DMS79 treated with DMSO at 0.1 percent for 48 hours (cell line): ENCODE data around the gene PCDHA9.
"Not testable (repeated sequence)": the region's sequence is repeated elsewhere in the genome, so short reads cannot be mapped to it uniquely, and the experiment has no call there.

Experiments used
- DNase-seq: peaks from one replicate; lab custom pipeline; 2025; lab: John Stamatoyannopoulos, UW

The PCDHA9 gene

GRCh38 chr5:140848139-140849102, at the start of gene PCDHA9:
Gene PCDHA9 (plus strand): TSS chr5:140848382. CDS start chr5:140848496, 114 bp downstream.
- not testable (repeated sequence) for DNase-seq

DNA sequence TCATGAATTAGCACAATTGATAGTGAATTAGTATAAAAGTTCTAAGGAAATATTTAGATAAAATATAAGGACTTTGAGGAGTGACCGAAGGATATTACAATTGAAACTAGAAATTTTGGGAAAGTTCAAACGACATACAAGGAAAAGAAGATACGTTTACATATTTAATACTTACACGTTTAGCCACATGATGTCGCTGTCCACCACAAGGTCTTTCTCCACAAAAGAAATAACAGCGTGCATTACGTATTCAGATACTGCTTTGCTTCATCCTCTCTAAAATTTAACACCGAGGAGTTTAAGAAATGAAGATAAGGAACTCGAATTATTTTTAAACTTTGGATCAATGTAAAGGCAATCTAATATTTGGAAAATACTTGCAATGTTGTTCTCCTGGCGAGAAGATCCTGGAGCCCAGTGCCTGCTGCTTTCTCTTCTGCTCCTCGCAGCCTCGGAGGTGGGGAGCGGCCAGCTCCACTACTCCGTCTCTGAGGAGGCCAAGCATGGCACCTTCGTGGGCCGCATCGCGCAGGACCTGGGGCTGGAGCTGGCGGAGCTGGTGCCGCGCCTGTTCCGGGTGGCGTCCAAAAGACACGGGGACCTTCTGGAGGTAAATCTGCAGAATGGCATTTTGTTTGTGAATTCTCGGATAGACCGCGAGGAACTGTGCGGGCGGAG, 47.2 kb upstream of the PCDHA9 start, which contains the start of gene PCDHA3:
Gene PCDHA3, plus strand, starts transcription at position 242 of the 678 bp plus-strand sequence.
- no peak for DNase-seq

DNA sequence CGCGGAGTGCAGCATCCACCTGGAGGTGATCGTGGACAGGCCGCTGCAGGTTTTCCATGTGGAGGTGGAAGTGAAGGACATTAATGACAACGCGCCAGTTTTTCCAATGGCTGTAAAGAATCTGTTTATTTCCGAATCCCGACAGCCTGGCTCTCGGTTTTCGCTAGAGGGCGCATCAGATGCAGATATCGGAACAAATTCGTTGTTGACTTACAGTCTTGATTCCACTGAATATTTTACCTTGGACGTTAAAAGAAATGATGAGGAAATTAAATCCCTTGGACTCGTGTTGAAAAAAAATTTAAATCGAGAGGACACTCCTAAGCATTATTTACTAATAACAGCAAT, 46.7 kb upstream of the PCDHA9 start:
- DNase-seq: no peak

GRCh38 chr5:140802381-140802780, 45.8 kb upstream of the PCDHA9 start:
- DNase-seq: not testable (repeated sequence)

- no peak for DNase-seq
These were observed 45.4 kb upstream of the PCDHA9 start for GRCh38 chr5:140802781-140803271.

DNA sequence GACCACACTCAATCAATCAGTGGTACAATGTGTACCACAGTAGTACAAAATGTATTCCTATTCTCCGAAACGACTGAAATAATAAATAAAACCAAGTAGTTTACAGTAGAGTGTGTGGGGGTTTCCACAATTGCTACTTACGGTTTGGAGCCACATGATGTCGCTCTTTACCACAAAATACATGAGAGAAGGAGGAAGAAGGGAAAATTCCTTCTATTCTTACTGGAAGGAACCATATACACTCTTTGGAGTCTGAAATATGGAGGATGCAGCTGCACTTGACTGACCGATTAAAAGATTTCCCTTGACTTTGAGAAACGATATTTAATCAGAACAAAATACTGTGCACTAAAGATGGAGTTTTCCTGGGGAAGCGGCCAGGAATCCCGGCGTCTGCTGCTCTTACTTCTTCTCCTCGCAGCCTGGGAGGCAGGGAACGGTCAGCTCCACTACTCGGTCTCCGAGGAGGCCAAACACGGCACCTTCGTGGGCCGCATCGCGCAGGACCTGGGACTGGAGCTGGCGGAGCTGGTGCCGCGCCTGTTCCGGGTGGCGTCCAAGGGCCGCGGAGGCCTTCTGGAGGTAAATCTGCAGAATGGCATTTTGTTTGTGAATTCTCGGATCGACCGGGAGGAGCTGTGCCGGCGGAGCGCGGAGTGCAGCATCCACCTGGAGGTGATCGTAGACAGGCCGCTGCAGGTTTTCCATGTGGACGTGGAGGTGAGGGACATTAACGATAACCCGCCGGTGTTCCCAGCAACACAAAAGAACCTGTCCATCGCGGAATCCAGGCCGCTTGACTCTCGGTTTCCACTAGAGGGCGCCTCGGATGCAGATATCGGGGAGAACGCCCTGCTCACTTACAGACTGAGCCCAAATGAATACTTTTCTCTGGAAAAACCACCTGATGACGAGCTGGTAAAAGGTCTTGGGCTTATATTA, 41.1 kb upstream of the PCDHA9 start, which contains the start of gene PCDHA4:
Gene PCDHA4, plus strand, starts transcription at position 235 of the 942 bp plus-strand sequence.
- DNase-seq: no peak

DNA sequence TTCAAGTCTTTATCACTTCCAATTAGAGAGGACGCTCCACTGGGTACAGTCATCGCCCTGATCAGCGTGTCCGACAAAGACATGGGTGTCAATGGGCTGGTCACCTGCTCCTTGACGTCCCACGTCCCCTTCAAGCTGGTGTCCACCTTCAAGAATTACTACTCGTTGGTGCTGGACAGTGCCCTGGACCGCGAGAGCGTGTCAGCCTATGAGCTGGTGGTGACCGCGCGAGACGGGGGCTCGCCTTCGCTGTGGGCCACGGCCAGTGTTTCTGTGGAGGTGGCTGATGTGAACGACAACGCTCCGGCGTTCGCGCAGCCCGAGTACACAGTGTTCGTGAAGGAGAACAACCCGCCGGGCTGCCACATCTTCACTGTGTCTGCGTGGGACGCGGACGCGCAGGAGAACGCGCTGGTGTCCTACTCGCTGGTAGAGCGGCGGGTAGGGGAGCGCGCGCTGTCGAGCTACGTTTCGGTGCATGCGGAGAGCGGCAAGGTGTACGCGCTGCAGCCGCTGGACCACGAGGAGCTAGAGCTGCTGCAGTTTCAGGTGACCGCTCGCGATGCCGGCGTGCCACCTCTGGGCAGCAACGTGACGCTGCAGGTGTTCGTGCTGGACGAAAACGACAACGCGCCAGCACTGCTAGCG, 39.8 kb upstream of the PCDHA9 start:
- not testable (repeated sequence) for DNase-seq

DNA sequence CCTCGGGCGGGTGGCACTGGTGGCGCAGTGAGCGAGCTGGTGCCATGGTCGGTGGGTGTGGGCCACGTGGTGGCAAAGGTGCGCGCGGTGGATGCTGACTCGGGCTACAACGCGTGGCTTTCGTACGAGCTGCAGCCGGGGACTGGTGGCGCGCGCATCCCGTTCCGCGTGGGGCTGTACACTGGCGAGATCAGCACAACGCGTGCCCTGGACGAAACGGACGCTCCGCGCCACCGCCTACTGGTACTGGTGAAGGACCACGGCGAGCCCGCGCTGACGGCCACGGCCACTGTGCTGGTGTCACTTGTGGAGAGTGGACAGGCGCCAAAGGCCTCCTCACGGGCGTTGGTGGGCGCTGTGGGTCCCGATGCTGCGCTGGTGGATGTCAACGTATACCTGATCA, 39.3 kb upstream of the PCDHA9 start:
- no peak for DNase-seq

GRCh38 chr5:140821375-140822280, 26.6 kb upstream of the PCDHA9 start, which contains the start of gene PCDHA5:
Gene PCDHA5 (plus strand): TSS chr5:140821613.
- no peak for DNase-seq

GRCh38 chr5:140822281-140822629, 25.9 kb upstream of the PCDHA9 start:
- no peak for DNase-seq

GRCh38 chr5:140822969-140823368, 25.2 kb upstream of the PCDHA9 start:
- not testable (repeated sequence) for DNase-seq

- DNase-seq: no peak
These were observed 24.7 kb upstream of the PCDHA9 start for GRCh38 chr5:140823475-140823874.

GRCh38 chr5:140827704-140828361, 20.3 kb upstream of the PCDHA9 start, which contains the start of gene PCDHA6:
Gene PCDHA6 (plus strand): TSS chr5:140827960. CDS start chr5:140828092, 132 bp downstream.
- no peak for DNase-seq

DNA sequence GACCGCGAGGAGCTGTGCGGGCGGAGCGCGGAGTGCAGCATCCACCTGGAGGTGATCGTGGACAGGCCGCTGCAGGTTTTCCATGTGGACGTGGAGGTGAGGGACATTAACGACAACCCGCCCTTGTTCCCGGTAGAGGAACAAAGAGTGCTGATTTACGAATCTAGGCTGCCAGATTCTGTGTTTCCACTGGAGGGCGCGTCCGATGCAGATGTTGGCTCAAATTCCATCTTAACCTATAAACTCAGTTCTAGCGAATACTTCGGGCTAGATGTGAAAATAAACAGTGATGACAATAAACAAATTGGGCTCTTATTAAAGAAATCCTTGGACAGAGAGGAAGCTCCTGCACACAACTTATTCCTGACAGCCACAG, 19.8 kb upstream of the PCDHA9 start:
- DNase-seq: no peak

DNA sequence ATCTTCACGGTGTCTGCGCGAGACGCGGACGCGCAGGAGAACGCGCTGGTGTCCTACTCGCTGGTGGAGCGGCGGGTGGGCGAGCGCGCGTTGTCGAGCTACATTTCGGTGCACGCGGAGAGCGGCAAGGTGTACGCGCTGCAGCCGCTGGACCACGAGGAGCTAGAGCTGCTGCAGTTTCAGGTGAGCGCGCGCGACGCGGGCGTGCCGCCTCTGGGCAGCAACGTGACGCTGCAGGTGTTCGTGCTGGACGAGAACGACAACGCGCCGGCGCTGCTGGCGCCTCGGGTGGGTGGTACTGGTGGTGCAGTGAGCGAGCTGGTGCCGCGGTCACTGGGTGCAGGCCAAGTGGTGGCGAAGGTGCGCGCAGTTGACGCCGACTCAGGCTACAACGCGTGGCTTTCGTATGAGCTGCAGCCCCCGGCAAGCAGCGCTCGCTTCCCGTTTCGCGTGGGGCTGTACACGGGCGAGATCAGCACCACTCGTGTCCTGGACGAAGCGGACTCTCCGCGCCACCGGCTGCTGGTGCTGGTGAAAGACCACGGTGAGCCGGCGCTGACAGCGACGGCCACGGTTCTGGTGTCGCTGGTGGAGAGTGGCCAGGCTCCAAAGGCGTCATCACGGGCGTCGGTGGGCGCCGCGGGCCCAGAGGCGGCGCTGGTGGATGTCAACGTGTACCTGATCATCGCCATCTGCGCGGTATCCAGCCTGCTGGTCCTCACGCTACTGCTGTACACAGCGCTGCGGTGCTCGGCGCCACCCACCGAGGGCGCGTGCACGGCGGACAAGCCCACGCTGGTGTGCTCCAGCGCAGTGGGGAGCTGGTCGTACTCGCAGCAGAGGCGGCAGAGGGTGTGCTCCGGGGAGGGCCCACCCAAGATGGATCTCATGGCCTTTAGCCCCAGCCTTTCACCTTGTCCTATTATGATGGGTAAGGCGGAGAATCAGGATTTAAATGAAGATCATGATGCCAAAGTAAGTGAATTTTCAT, 18.4 kb upstream of the PCDHA9 start:
- not testable (repeated sequence) for DNase-seq

DNA sequence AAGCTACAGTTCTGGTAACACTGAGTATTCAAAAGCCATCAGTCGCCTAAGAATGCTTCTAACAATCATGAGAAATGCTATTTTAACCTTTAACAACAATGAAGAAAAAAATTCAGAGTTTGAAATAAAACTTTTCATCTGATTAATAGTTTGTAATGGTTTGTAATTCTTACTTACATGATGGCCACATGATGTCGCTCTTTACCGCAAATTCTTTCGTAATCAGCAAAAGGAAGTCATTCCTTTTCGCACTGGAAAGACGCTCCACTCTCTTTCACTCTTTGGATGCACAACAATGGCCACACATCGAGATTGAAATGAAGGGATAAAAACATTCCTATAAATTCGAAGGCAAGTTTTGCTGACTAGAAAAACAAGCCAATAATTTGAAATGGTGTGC, 14.2 kb upstream of the PCDHA9 start, which contains the start of gene PCDHA7:
Gene PCDHA7, plus strand, starts transcription at position 277 of the 400 bp plus-strand sequence. Its CDS starts 115 bp downstream, at position 392.
- no peak for DNase-seq

GRCh38 chr5:140834439-140835008, 13.7 kb upstream of the PCDHA9 start:
- DNase-seq: not testable (repeated sequence)
